Activated CD8-positive, alpha-beta T cell treated with anti-CD3 and anti-CD28 coated beads, Interleukin-2, amount 10 ng/mL, durations not matched to agents 7 days and 5 days (primary cell): ENCODE results near the gene EFCAB7. TPM values are rescaled to one million over a fixed set of nuclear protein-coding genes. Genes with fewer than 3 reads are reported as not detected.
A peak's percentile ranks its signal among the peaks of the same experiment; 100 is the strongest.

Experiments used
- ATAC-seq: fragments of 150-1000 bp; cut with Tn5 transposase; one replicate; pipeline ENCODE4 v1.10.0; 2021; ENCODE audit warnings: moderate library complexity
- CTCF ChIA-PET: fragments of 350-600 bp; sonication (Branson Sonifier 250); formaldehyde crosslinking; loops from one replicate; lab custom pipeline; 2021; ENCODE audit warnings: antibody characterized with exemption; lab: Charles Lee
- POLR2A ChIA-PET: fragments of 350-600 bp; sonication (Branson Sonifier 250); formaldehyde crosslinking; loops from one replicate; lab custom pipeline; 2021; ENCODE audit warnings: antibody characterized with exemption; lab: Charles Lee
- DNase-seq: peaks from one replicate; pipeline ENCODE4 v3.0.0-alpha.2; 2020
- H3K27ac Mint-ChIP-seq: one replicate; pipeline ENCODE4 v1.8.0; 2021; ENCODE audit warnings: mild to moderate bottlenecking, mixed read lengths
- H3K27me3 Mint-ChIP-seq: one replicate; pipeline ENCODE4 v1.8.0; 2021; ENCODE audit warnings: low read depth, mixed read lengths
- H3K36me3 Mint-ChIP-seq: one replicate; pipeline ENCODE4 v1.8.0; 2021; ENCODE audit warnings: low read depth, mixed read lengths
- H3K4me1 Mint-ChIP-seq: one replicate; pipeline ENCODE4 v1.8.0; 2021; ENCODE audit warnings: low read depth, mixed read lengths
- H3K4me3 Mint-ChIP-seq: one replicate; pipeline ENCODE4 v1.8.0; 2021; ENCODE audit warnings: mild to moderate bottlenecking, mixed read lengths
- H3K9me3 Mint-ChIP-seq: one replicate; pipeline ENCODE4 v1.8.0; 2022; ENCODE audit warnings: mixed read lengths; ENCODE audit not compliant: insufficient read depth
- total RNA-seq, 2 experiments: library from RNA; stranded (reverse); gene quantifications; one replicate each; pipeline ENCODE4 v1.2.3, GENCODE V29; 2021

The EFCAB7 gene
- 1 to 10 TPM; 7.7 to 9.5 TPM for total RNA-seq

GRCh38 chr1:63522891-63523728 lies at the start of gene EFCAB7, which contains the start of gene ITGB3BP:
EFCAB7 (plus strand) TSS chr1:63523525; CDS start chr1:63525573, 2,048 bp downstream.
ITGB3BP (minus strand) TSS chr1:63523225; CDS start chr1:63523133, 92 bp downstream.
- ChIA-PET CTCF (interaction anchor here (1.8 kb wide), 1 partner anchor 15 kb away, joined by 8 read pairs; no protein-coding TSS in a partner anchor), POLR2A (interaction anchor here (0.6 to 1.0 kb wide), 4 partner anchors 11 to 155 kb away, joined by 3 to 7 read pairs (median 4); partner anchors contain the start of gene ALG6)
- Mint-ChIP-seq H3K4me1 (peaks cover 26% of the 10 kb centered on the region), H3K9me3 (no peaks in the 10 kb centered on the region), H3K4me3 (peak within 1 kb of the TSS; percentile 97), H3K27me3 (no peaks in the 10 kb centered on the region), H3K27ac (peak within 1 kb of the TSS; percentile 98), H3K36me3 (peaks cover 7% of the 10 kb centered on the region)
- ATAC-seq (peak; percentile 92), DNase-seq (peak; percentile 88)

- ATAC-seq (no peak), DNase-seq (no peak)
- ChIA-PET CTCF (no interaction called here), POLR2A (no interaction called here)
- Mint-ChIP-seq H3K9me3 (no peaks in the 10 kb centered on the region), H3K27me3 (no peaks in the 10 kb centered on the region), H3K36me3 (peaks cover 26% of the 10 kb centered on the region), H3K27ac (no peak overlapping the region), H3K4me1 (no peaks in the 10 kb centered on the region), H3K4me3 (no peak overlapping the region)
Measured at GRCh38 chr1:63475761-63476160, 47.6 kb upstream of the EFCAB7 start.

GRCh38 chr1:63480057-63480456 lies 43.3 kb upstream of the EFCAB7 start:
- ChIA-PET POLR2A (no interaction called here), CTCF (no interaction called here)
- H3K27ac Mint-ChIP-seq: no peak overlapping the region
- peaks cover 23% of the 10 kb centered on the region for H3K36me3 Mint-ChIP-seq
- DNase-seq: no peak
- H3K4me3 Mint-ChIP-seq: no peak overlapping the region
- H3K9me3 Mint-ChIP-seq: no peaks in the 10 kb centered on the region
- H3K4me1 Mint-ChIP-seq: no peaks in the 10 kb centered on the region
- ATAC-seq: no peak
- no peaks in the 10 kb centered on the region for H3K27me3 Mint-ChIP-seq

- peaks cover 13% of the 10 kb centered on the region for H3K36me3 Mint-ChIP-seq
- ChIA-PET POLR2A (no interaction called here), CTCF (no interaction called here)
- H3K4me1 Mint-ChIP-seq: no peaks in the 10 kb centered on the region
- H3K27ac Mint-ChIP-seq: no peak overlapping the region
- H3K27me3 Mint-ChIP-seq: no peaks in the 10 kb centered on the region
- H3K4me3 Mint-ChIP-seq: no peak overlapping the region
- DNase-seq (no peak), ATAC-seq (no peak)
- H3K9me3 Mint-ChIP-seq: no peaks in the 10 kb centered on the region
Measured at GRCh38 chr1:63486629-63487028, 36.7 kb upstream of the EFCAB7 start.

- H3K27ac Mint-ChIP-seq: no peak overlapping the region
- ATAC-seq (no peak), DNase-seq (no peak)
- H3K4me3 Mint-ChIP-seq: no peak overlapping the region
- CTCF ChIA-PET: no interaction called here
- H3K36me3 Mint-ChIP-seq: peaks cover 15% of the 10 kb centered on the region
- no peaks in the 10 kb centered on the region for H3K9me3 Mint-ChIP-seq
- H3K27me3 Mint-ChIP-seq: no peaks in the 10 kb centered on the region
- H3K4me1 Mint-ChIP-seq: peaks cover 1% of the 10 kb centered on the region
- POLR2A ChIA-PET: no interaction called here
Measured at GRCh38 chr1:63487336-63488065, 35.8 kb upstream of the EFCAB7 start.

GRCh38 chr1:63497577-63497976 lies 25.7 kb upstream of the EFCAB7 start:
- Mint-ChIP-seq H3K9me3 (no peaks in the 10 kb centered on the region), H3K4me1 (peaks cover 7% of the 10 kb centered on the region), H3K27me3 (no peaks in the 10 kb centered on the region), H3K27ac (no peak overlapping the region), H3K4me3 (no peak overlapping the region), H3K36me3 (peaks cover 24% of the 10 kb centered on the region)
- POLR2A ChIA-PET: interaction anchor here (0.6 kb wide), 1 partner anchor 14 kb away, joined by 4 read pairs; no protein-coding TSS in a partner anchor
- ATAC-seq (no peak), DNase-seq (no peak)
- CTCF ChIA-PET: no interaction called here

- ATAC-seq: no peak
- Mint-ChIP-seq H3K4me3 (no peak overlapping the region), H3K9me3 (no peaks in the 10 kb centered on the region), H3K4me1 (peaks cover 6% of the 10 kb centered on the region), H3K27me3 (no peaks in the 10 kb centered on the region), H3K36me3 (peaks cover 24% of the 10 kb centered on the region), H3K27ac (no peak overlapping the region)
- no peak for DNase-seq
- CTCF ChIA-PET: no interaction called here
- POLR2A ChIA-PET: no interaction called here
Measured at GRCh38 chr1:63498106-63498505, 25.2 kb upstream of the EFCAB7 start.

GRCh38 chr1:63501256-63501655 lies 22.1 kb upstream of the EFCAB7 start:
- peaks cover 40% of the 10 kb centered on the region for H3K36me3 Mint-ChIP-seq
- no peak for ATAC-seq
- no peak for DNase-seq
- H3K27ac Mint-ChIP-seq: no peak overlapping the region
- H3K27me3 Mint-ChIP-seq: no peaks in the 10 kb centered on the region
- peaks cover 4% of the 10 kb centered on the region for H3K4me1 Mint-ChIP-seq
- H3K4me3 Mint-ChIP-seq: no peak overlapping the region
- ChIA-PET CTCF (no interaction called here), POLR2A (no interaction called here)
- H3K9me3 Mint-ChIP-seq: no peaks in the 10 kb centered on the region

- CTCF ChIA-PET: no interaction called here
- Mint-ChIP-seq H3K36me3 (peaks cover 39% of the 10 kb centered on the region), H3K27me3 (no peaks in the 10 kb centered on the region)
Measured at GRCh38 chr1:63506782-63507181, 16.5 kb upstream of the EFCAB7 start.

GRCh38 chr1:63509718-63510117 lies 13.6 kb upstream of the EFCAB7 start:
- H3K4me1 Mint-ChIP-seq: no peaks in the 10 kb centered on the region
- peaks cover 30% of the 10 kb centered on the region for H3K36me3 Mint-ChIP-seq
- no peaks in the 10 kb centered on the region for H3K9me3 Mint-ChIP-seq
- POLR2A ChIA-PET: no interaction called here
- CTCF ChIA-PET: no interaction called here
- no peak for ATAC-seq
- DNase-seq: no peak
- no peak overlapping the region for H3K27ac Mint-ChIP-seq
- no peaks in the 10 kb centered on the region for H3K27me3 Mint-ChIP-seq
- H3K4me3 Mint-ChIP-seq: no peak overlapping the region

More at GRCh38 chr1:63506782-63507181, 16.5 kb upstream of the EFCAB7 start:
- Mint-ChIP-seq H3K9me3 (no peaks in the 10 kb centered on the region), H3K4me1 (no peaks in the 10 kb centered on the region), H3K4me3 (no peak overlapping the region), H3K27ac (no peak overlapping the region)
- no peak for ATAC-seq
- POLR2A ChIA-PET: interaction anchor here (0.6 kb wide), 1 partner anchor 11 kb away, joined by 4 read pairs; no protein-coding TSS in a partner anchor
- no peak for DNase-seq

GRCh38 chr1:63512584-63512983 lies 10.7 kb upstream of the EFCAB7 start:
- ChIA-PET CTCF (no interaction called here), POLR2A (interaction anchor here (0.8 kb wide), 1 partner anchor 11 kb away, joined by 3 read pairs; the partner anchor contains the start of genes EFCAB7 and ITGB3BP)
- Mint-ChIP-seq H3K36me3 (peaks cover 13% of the 10 kb centered on the region), H3K27ac (no peak overlapping the region), H3K4me3 (no peak overlapping the region), H3K27me3 (no peaks in the 10 kb centered on the region), H3K4me1 (no peaks in the 10 kb centered on the region), H3K9me3 (no peaks in the 10 kb centered on the region)
- DNase-seq (no peak), ATAC-seq (no peak)

GRCh38 chr1:63516629-63517028 lies 6.7 kb upstream of the EFCAB7 start:
- no peak for ATAC-seq
- H3K9me3 Mint-ChIP-seq: no peaks in the 10 kb centered on the region
- peaks cover 7% of the 10 kb centered on the region for H3K36me3 Mint-ChIP-seq
- H3K27ac Mint-ChIP-seq: no peak overlapping the region
- no peak overlapping the region for H3K4me3 Mint-ChIP-seq
- no peak for DNase-seq
- H3K4me1 Mint-ChIP-seq: peaks cover 10% of the 10 kb centered on the region
- no peaks in the 10 kb centered on the region for H3K27me3 Mint-ChIP-seq
- POLR2A ChIA-PET: no interaction called here
- CTCF ChIA-PET: no interaction called here
